AG04449 (cell line): ENCODE measurements around the gene TNS4.

Source experiments
- CTCF ChIA-PET: fragments of 350-600 bp; formaldehyde crosslinking; extraction: SDS; loops from one replicate; lab custom pipeline; 2021; ENCODE audit warnings: antibody characterized with exemption; lab: Yijun Ruan, JAX
- POLR2A ChIA-PET: fragments of 400-600, 350-600 bp; formaldehyde crosslinking; extraction: SDS; loops from one replicate; lab custom pipeline; 2020; ENCODE audit warnings: antibody characterized with exemption, inconsistent platforms; lab: Yijun Ruan, JAX
- DNase-seq: peaks from one replicate; pipeline ENCODE4 v3.0.0-alpha.2; 2010; ENCODE audit warnings: low read depth, low spot score
- H3K4me3 ChIP-seq: 2 replicates; pipeline ENCODE4 v1.5.1; 2011; ENCODE audit warnings: low read depth, mild to moderate bottlenecking, control low read depth, low read length
- CTCF ChIP-seq: IDR thresholded peaks from one replicate; pipeline ENCODE4 v1.5.1; 2011; ENCODE audit warnings: mild to moderate bottlenecking, moderate library complexity, low read length, control low read depth, inconsistent platforms; ENCODE audit not compliant: insufficient read depth; ENCODE audit errors: missing control alignments

TNS4 gene

GRCh38 chr17:40457369-40457768 lies 44.1 kb downstream of the TNS4 start:
- ChIA-PET POLR2A (interaction anchor here (0.8 to 2.1 kb wide), 6 partner anchors 9 to 95 kb away, joined by 3 to 13 read pairs (median 6); partner anchors contain the start of gene IGFBP4), CTCF (interaction anchor here (0.9 to 5.0 kb wide), 8 partner anchors 9 to 154 kb away, joined by 3 to 27 read pairs (median 4); no protein-coding TSS in a partner anchor)
- no peak for TF ChIP-seq CTCF
- H3K4me3 ChIP-seq, result 0 out of 2 replicates have a peak overlapping the region, but pooled peaks have one; percentile 3
- no peak for DNase-seq

DNA sequence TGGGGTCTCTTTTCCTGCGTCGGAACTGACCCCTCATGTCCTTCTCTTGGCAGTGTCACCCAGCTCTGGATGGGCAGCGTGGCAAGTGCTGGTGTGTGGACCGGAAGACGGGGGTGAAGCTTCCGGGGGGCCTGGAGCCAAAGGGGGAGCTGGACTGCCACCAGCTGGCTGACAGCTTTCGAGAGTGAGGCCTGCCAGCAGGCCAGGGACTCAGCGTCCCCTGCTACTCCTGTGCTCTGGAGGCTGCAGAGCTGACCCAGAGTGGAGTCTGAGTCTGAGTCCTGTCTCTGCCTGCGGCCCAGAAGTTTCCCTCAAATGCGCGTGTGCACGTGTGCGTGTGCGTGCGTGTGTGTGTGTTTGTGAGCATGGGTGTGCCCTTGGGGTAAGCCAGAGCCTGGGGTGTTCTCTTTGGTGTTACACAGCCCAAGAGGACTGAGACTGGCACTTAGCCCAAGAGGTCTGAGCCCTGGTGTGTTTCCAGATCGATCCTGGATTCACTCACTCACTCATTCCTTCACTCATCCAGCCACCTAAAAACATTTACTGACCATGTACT lies 44.9 kb downstream of the TNS4 start:
- POLR2A ChIA-PET, result interaction anchor here (0.6 to 2.1 kb wide), 4 partner anchors 8 to 109 kb away, joined by 3 to 13 read pairs (median 3); no protein-coding TSS in a partner anchor
- DNase-seq, result no peak
- no peak overlapping the region for H3K4me3 ChIP-seq
- TF ChIP-seq CTCF, result no peak
- CTCF ChIA-PET, result interaction anchor here (0.8 to 3.8 kb wide), 10 partner anchors 9 to 237 kb away, joined by 3 to 19 read pairs (median 4); partner anchors contain the start of genes IGFBP4 and WIPF2

DNA sequence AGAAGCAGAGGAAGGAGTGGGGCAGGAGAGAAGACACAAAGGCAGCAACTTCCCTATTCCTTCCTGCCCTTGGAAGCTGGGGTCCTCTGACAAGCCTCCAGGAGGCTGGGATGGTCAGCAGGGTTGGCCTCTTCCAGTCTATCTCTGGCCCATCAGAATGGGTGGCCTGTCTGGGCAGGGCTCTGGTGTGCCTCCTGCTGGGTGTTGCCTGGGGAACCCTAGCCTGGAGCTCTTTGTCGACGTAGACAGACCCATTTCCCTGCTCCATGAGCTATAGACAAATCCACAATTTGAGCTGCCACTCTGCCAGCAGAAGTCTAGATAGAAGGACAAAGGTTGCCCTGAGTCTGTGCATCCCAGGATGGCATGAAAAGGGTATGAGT lies 46.8 kb downstream of the TNS4 start:
- CTCF ChIA-PET, result interaction anchor here (1.1 to 3.8 kb wide), 9 partner anchors 10 to 107 kb away, joined by 3 to 19 read pairs (median 7); partner anchors contain the start of gene IGFBP4
- POLR2A ChIA-PET, result interaction anchor here (1.4 kb wide), 1 partner anchor 12 kb away, joined by 3 read pairs; the partner anchor contains the start of gene IGFBP4
- no peak overlapping the region for H3K4me3 ChIP-seq
- DNase-seq, result no peak
- no peak for TF ChIP-seq CTCF

- H3K4me3 ChIP-seq, result no peak overlapping the region
- ChIA-PET CTCF (interaction anchor here (1.0 to 10.5 kb wide), 7 partner anchors 9 to 105 kb away, joined by 3 to 85 read pairs (median 7); partner anchors contain the start of gene IGFBP4), POLR2A (no interaction called here)
- DNase-seq, result no peak
- TF ChIP-seq CTCF, result no peak
Measured at GRCh38 chr17:40453881-40454612, 47.4 kb downstream of the TNS4 start.

DNA sequence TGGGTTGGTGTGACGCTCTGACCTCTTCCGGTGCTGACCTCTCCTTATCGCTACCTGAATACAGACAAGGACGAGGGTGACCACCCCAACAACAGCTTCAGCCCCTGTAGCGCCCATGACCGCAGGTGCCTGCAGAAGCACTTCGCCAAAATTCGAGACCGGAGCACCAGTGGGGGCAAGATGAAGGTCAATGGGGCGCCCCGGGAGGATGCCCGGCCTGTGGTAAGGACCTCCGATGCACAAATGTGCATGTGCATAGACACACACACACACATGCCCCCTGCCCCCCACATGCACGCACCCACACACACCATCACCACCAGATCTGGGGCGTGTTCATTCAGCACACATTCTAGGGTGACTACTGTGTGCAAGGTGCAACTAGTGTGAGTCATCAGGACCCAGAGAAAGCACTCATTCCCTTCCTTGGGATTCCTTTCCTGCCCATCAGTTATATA lies 48.5 kb downstream of the TNS4 start:
- no peak for TF ChIP-seq CTCF
- no peak for DNase-seq
- H3K4me3 ChIP-seq, result no peak overlapping the region
- ChIA-PET CTCF (interaction anchor here (0.7 to 10.5 kb wide), 5 partner anchors 8 to 107 kb away, joined by 3 to 85 read pairs (median 5); no protein-coding TSS in a partner anchor), POLR2A (interaction anchor here (1.6 kb wide), 1 partner anchor 9 kb away, joined by 8 read pairs; no protein-coding TSS in a partner anchor)
